K562 (cell line): ENCODE results near the gene ARHGAP12. TPM values are rescaled to one million over a fixed set of nuclear protein-coding genes. Genes with fewer than 3 reads are reported as not detected.
A peak's percentile ranks its signal among the peaks of the same experiment; 100 is the strongest.

Experiments
- GABPA ChIP-seq: fragments of 200-800 bp; sonication (Bioruptor generic); conservative IDR thresholded peaks from 2 replicates; pipeline ENCODE4 v1.6.1; 2016; ENCODE audit warnings: low read depth, missing genetic modification characterization, missing compliant biosample characterization
- GTF2A2 ChIP-seq: IDR thresholded peaks from 2 replicates; pipeline ENCODE4 v1.6.1; 2016; ENCODE audit warnings: mild to moderate bottlenecking, missing genetic modification characterization, missing compliant biosample characterization
- HDAC2 ChIP-seq: fragments of 450-650 bp; IDR thresholded peaks from 2 replicates; pipeline ENCODE4 v1.6.1; 2016; ENCODE audit warnings: mild to moderate bottlenecking
- HDAC3 ChIP-seq: fragments of 450-650 bp; IDR thresholded peaks from 2 replicates; pipeline ENCODE4 v1.6.1; 2018; ENCODE audit warnings: borderline replicate concordance, mild to moderate bottlenecking, moderate library complexity; ENCODE audit not compliant: partially characterized antibody
- L3MBTL2 ChIP-seq: fragments of 450-650 bp; IDR thresholded peaks from 2 replicates; pipeline ENCODE4 v1.6.1; 2016; ENCODE audit warnings: mild to moderate bottlenecking, moderate library complexity
- MTA1 ChIP-seq: fragments of 450-650 bp; IDR thresholded peaks from 2 replicates; pipeline ENCODE4 v1.6.1; 2017; ENCODE audit warnings: borderline replicate concordance
- NFXL1 ChIP-seq: fragments of 450-650 bp; formaldehyde crosslinking; IDR thresholded peaks from 2 replicates; pipeline ENCODE4 v1.4.0; 2021; ENCODE audit warnings: mild to moderate bottlenecking
- PCBP2 ChIP-seq: fragments of 200-400 bp; formaldehyde crosslinking; IDR thresholded peaks from 2 replicates; pipeline ENCODE4 v1.6.1; 2018; ENCODE audit warnings: low read length, low read depth, mild to moderate bottlenecking, moderate library complexity; ENCODE audit not compliant: poor library complexity, severe bottlenecking
- STAT5A ChIP-seq: IDR thresholded peaks from 2 replicates; pipeline ENCODE4 v1.6.1; 2012; ENCODE audit warnings: low read length, inconsistent platforms, borderline replicate concordance
- ZBTB17 ChIP-seq: fragments of 450-650 bp; formaldehyde crosslinking; IDR thresholded peaks from 2 replicates; pipeline ENCODE4 v1.4.0; 2020; ENCODE audit warnings: mild to moderate bottlenecking
- ZNF184 ChIP-seq: sonication (generic); formaldehyde crosslinking; IDR thresholded peaks from 2 replicates; pipeline ENCODE4 v1.5.0; 2020; ENCODE audit warnings: missing genetic modification reagents
- ZNF23 ChIP-seq: fragments of 250-450 bp; sonication (Bioruptor Pico); IDR thresholded peaks from 2 replicates; pipeline ENCODE4 v1.4.0; 2020; ENCODE audit warnings: mild to moderate bottlenecking
- ZNF766 ChIP-seq: fragments of 200-800 bp; sonication (Bioruptor generic); conservative IDR thresholded peaks from 2 replicates; pipeline ENCODE4 v1.6.1; 2016; ENCODE audit warnings: missing genetic modification characterization, missing compliant biosample characterization
- ZZZ3 ChIP-seq: fragments of 450-650 bp; IDR thresholded peaks from 2 replicates; pipeline ENCODE4 v1.6.1; 2016; ENCODE audit warnings: antibody characterized with exemption, mild to moderate bottlenecking, moderate library complexity
- polyA plus RNA-seq, 8 experiments: library from polyadenylated mRNA; depleted of rRNA in 4 of 8; stranded (reverse) in 5 of 8; unstranded in 3 of 8; fragments of >200 nt; fragmentation: Nextera tagmentation in 2 of 8; fragmentation: Illumina TruSeq in 1 of 8; extraction: Ambion mirVana in 2 of 8; extraction: Trizol in 1 of 8; gene quantifications; 2 replicates each; pipeline versions ENCODE4 v1.2.1 to v1.2.3, GENCODE V29; 2011 to 2014; ENCODE audit warnings: inconsistent platforms in 1 of 8, missing spikeins in 1 of 8
- total RNA-seq, 7 experiments: library from RNA; depleted of rRNA in 6 of 7; stranded (reverse); fragments of >200 nt in 6 of 7; fragmentation: Illumina TruSeq in 2 of 7; extraction: Trizol in 2 of 7; gene quantifications; 2 replicates each; pipeline versions ENCODE4 v1.2.1 to v1.2.3, GENCODE V29; 2011 to 2021; ENCODE audit warnings: low replicate concordance in 1 of 7
- TF ChIP-seq, protein P1 (sequence below), 2 experiments: fragments of 450-650 bp; formaldehyde crosslinking in 1 of 2; IDR thresholded peaks; 2 replicates each; pipeline versions ENCODE4 v1.4.0 to v1.6.1; 2014 to 2020; ENCODE audit warnings: mild to moderate bottlenecking in 2 of 2, borderline replicate concordance in 1 of 2, low read depth in 1 of 2
- TF ChIP-seq, protein P2 (sequence below): fragments of 450-650 bp; conservative IDR thresholded peaks from 2 replicates; pipeline ENCODE4 v1.6.1; 2016; ENCODE audit warnings: missing genetic modification characterization, low read depth, mild to moderate bottlenecking, missing compliant biosample characterization, moderate library complexity
- TF ChIP-seq, protein P3 (sequence below): sonication (generic); formaldehyde crosslinking; IDR thresholded peaks from 2 replicates; pipeline ENCODE4 v1.8.0; 2022; ENCODE audit warnings: mild to moderate bottlenecking, missing genetic modification reagents

The ARHGAP12 gene
- total and polyA plus RNA-seq, 9 of the 15 experiments (the other 6 are each of a cell fraction or from before 2014, with no cell fraction given): 4.4 to 18.7 (median 10.1) TPM

DNA sequence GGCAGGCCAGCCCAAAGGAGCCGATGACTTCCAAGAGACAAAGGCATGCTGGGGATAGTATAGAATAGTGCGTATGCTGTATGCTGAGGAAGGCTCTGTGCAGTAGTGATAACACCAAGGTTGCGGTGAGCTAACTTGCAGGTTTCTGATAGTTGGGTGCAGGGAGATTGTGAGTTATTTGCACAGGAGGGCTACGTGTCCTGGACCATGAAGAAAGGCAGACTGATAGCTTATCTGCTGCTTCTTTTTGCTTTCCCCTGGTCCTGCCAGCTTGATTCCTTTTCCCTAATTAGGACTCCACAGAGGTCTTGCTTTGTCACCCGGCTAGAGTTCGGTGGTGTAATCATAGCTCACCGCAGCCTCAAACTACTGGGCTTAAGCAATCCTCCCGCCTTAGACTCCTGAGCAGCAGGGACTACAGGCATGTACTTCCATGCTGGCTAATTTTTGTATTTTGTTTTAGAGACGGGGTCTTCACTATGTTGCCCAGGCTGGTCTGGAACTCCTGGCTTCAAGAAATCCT lies 43.9 kb upstream of the ARHGAP12 start (continued):
- TF ChIP-seq, protein P1, sequence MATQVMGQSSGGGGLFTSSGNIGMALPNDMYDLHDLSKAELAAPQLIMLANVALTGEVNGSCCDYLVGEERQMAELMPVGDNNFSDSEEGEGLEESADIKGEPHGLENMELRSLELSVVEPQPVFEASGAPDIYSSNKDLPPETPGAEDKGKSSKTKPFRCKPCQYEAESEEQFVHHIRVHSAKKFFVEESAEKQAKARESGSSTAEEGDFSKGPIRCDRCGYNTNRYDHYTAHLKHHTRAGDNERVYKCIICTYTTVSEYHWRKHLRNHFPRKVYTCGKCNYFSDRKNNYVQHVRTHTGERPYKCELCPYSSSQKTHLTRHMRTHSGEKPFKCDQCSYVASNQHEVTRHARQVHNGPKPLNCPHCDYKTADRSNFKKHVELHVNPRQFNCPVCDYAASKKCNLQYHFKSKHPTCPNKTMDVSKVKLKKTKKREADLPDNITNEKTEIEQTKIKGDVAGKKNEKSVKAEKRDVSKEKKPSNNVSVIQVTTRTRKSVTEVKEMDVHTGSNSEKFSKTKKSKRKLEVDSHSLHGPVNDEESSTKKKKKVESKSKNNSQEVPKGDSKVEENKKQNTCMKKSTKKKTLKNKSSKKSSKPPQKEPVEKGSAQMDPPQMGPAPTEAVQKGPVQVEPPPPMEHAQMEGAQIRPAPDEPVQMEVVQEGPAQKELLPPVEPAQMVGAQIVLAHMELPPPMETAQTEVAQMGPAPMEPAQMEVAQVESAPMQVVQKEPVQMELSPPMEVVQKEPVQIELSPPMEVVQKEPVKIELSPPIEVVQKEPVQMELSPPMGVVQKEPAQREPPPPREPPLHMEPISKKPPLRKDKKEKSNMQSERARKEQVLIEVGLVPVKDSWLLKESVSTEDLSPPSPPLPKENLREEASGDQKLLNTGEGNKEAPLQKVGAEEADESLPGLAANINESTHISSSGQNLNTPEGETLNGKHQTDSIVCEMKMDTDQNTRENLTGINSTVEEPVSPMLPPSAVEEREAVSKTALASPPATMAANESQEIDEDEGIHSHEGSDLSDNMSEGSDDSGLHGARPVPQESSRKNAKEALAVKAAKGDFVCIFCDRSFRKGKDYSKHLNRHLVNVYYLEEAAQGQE (IDR thresholded peaks at IDR 0.05; ENCODE audit: borderline replicate concordance): 0 out of 2 replicates have a peak, but pooled peaks have one; percentile 39
- TF ChIP-seq, protein P1 (CRISPR knock-in tag; IDR thresholded peaks at IDR 0.05; ENCODE audit: low read depth): no peak
- TF ChIP-seq GTF2A2 (tag) (no peak), ZNF23 (CRISPR knock-in tag) (no peak), ZNF184 (no peak), PCBP2 (no peak), GABPA (tag) (no peak), NFXL1 (no peak), HDAC3 (peak; percentile 96), ZZZ3 (no peak), ZNF766 (CRISPR knock-in tag) (peak; percentile 93), L3MBTL2 (peak; percentile 54), HDAC2 (peak; percentile 98), STAT5A (peak; percentile 97), ZBTB17 (CRISPR knock-in tag) (peak; percentile 51; the same call in 1 of the 2 replicates), MTA1 (peak; percentile 88)
- TF ChIP-seq, protein P2, sequence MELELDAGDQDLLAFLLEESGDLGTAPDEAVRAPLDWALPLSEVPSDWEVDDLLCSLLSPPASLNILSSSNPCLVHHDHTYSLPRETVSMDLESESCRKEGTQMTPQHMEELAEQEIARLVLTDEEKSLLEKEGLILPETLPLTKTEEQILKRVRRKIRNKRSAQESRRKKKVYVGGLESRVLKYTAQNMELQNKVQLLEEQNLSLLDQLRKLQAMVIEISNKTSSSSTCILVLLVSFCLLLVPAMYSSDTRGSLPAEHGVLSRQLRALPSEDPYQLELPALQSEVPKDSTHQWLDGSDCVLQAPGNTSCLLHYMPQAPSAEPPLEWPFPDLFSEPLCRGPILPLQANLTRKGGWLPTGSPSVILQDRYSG: peak; percentile 51; the same call in 1 of the 2 replicates
- TF ChIP-seq, protein P3, sequence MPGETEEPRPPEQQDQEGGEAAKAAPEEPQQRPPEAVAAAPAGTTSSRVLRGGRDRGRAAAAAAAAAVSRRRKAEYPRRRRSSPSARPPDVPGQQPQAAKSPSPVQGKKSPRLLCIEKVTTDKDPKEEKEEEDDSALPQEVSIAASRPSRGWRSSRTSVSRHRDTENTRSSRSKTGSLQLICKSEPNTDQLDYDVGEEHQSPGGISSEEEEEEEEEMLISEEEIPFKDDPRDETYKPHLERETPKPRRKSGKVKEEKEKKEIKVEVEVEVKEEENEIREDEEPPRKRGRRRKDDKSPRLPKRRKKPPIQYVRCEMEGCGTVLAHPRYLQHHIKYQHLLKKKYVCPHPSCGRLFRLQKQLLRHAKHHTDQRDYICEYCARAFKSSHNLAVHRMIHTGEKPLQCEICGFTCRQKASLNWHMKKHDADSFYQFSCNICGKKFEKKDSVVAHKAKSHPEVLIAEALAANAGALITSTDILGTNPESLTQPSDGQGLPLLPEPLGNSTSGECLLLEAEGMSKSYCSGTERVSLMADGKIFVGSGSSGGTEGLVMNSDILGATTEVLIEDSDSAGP (CRISPR knock-in tag): no peak
